Measurements from ENCODE around the gene PDAP1. TPM values are rescaled to one million over a fixed set of nuclear protein-coding genes. Genes with fewer than 3 reads are reported as not detected.

PDAP1 gene
- total and polyA plus RNA-seq, 2 of the 8 experiments (the other 6 are each of a cell fraction or from before 2014, with no cell fraction given), result 26.6 to 169 TPM

DNA sequence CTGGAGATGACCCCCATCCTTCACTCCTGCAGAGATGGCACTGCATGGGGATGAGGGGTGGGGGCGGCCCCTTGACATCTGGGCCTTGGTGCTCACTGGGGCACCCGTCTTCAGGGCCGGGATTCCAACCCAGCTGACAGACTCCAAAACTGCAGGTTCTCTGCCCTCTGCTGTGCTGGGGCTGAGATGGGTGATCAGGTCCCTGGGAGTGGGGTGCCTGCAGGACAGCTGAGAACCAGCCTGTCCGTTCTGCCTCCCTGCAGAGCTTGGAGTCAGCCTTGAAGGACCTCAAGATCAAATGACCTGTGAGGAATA is 14.3 kb downstream of the PDAP1 start:
- Histone ChIP-seq H2BK12ac (ENCODE audit: low read depth, low read length) (no peak overlapping the region), H4K8ac (ENCODE audit: extremely low read depth, insufficient read depth, low read length) (no peak overlapping the region), H3K27me3 (replicated peaks in 1 of 4; ENCODE audit: control insufficient read depth in 3 of 4, extremely low read depth in 1 of 4, insufficient read depth in 3 of 4, low read length in 3 of 4) (no peaks in the 10 kb centered on the region), H3K9ac (replicated peaks in 1 of 4; ENCODE audit: extremely low read depth in 1 of 4, low read depth in 3 of 4, low read length in 3 of 4) (no peak overlapping the region), H3K4me2 (ENCODE audit: insufficient read depth in 1 of 2, low read depth in 2 of 2, low read length in 2 of 2) (peak overlapping the region in 1 of 2 experiments; percentile 55; a peak in 1 of 4 replicates), H3K14ac (ENCODE audit: insufficient read length) (no peak overlapping the region), H2AK5ac (ENCODE audit: low read depth, low read length) (no peak overlapping the region), H3K56ac (replicated peaks; ENCODE audit: insufficient read length, low read depth, low read length) (no peak overlapping the region), H3K4me3 (ENCODE audit: extremely low read depth in 1 of 4, insufficient read depth in 2 of 4, low read depth in 3 of 4, low read length in 4 of 4) (peak overlapping the region in 1 of 4 experiments; percentile 70; a peak in 1 of 8 replicates), H3K4me1 (replicated peaks in 1 of 4; ENCODE audit: control insufficient read depth in 3 of 4, insufficient read depth in 4 of 4, low read length in 3 of 4) (peaks cover 2 to 12% (median 5%) of the 10 kb centered on the region in 4 experiments; a peak in 6 of 7 replicates), H2AFZ (ENCODE audit: low read length) (no peak overlapping the region), H4K5ac (ENCODE audit: insufficient read length, low read depth, low read length) (no peak overlapping the region), H3K79me2 (ENCODE audit: control insufficient read depth in 1 of 2, insufficient read depth in 2 of 2, low read length in 2 of 2) (no peaks in the 10 kb centered on the region), H3K18ac (ENCODE audit: extremely low read depth, low read length) (no peak overlapping the region), H3K27ac (ENCODE audit: low read depth, low read length) (no peak overlapping the region), H3K9me3 (ENCODE audit: insufficient read depth in 2 of 2, low read depth in 1 of 2, low read length in 1 of 2) (no peaks in the 10 kb centered on the region), H4K20me1 (replicated peaks in 1 of 2; ENCODE audit: control insufficient read depth in 1 of 2, insufficient read depth in 2 of 2, low read length in 2 of 2) (peaks cover 10 to 18% of the 10 kb centered on the region in 2 experiments), H2BK15ac (ENCODE audit: low read length) (no peak overlapping the region), H3K36me3 (ENCODE audit: control insufficient read depth in 2 of 4, insufficient read depth in 4 of 4, low read length in 3 of 4) (peaks cover 12 to 63% (median 31%) of the 10 kb centered on the region in 4 experiments), H2BK20ac (ENCODE audit: low read length) (no peak overlapping the region), H4K91ac (replicated peaks; ENCODE audit: insufficient read length, low read length) (no peak overlapping the region), H2BK5ac (ENCODE audit: low read depth, low read length) (no peak overlapping the region), H3K4ac (replicated peaks; ENCODE audit: insufficient read length, low read depth, low read length) (peak overlapping the region; percentile 44), H3K23ac (ENCODE audit: insufficient read length) (no peak overlapping the region), H2BK120ac (replicated peaks; ENCODE audit: low read depth, low read length) (no peak overlapping the region), H3K79me1 (ENCODE audit: low read depth, low read length) (no peaks in the 10 kb centered on the region), H3K23me2 (ENCODE audit: low read depth, low read length) (peaks cover 4% of the 10 kb centered on the region; the same call in 1 of the 2 replicates)
- DNase-seq (ENCODE audit: low read depth in 1 of 2, low spot score in 2 of 2), result no peak
- TF ChIP-seq POLR2A (IDR thresholded peaks at IDR 0.05; ENCODE audit: control extremely low read depth in 1 of 2, low read depth in 2 of 2, low read length in 2 of 2), result peak in 1 of 2 experiments; percentile 47; a peak in 1 of 3 replicates
- no peak for TF ChIP-seq SP4 (IDR thresholded peaks at IDR 0.05; ENCODE audit: low read length)
- FAIRE-seq, result no peak
- 90% methylated on average over 4 of the region's 4 CpGs; no CpG with 5 or more reads in 1 of the 2 experiments for WGBS, 2 experiments (ENCODE audit: extremely low coverage in 1 of 2, insufficient coverage in 1 of 2, insufficient read length in 1 of 2, insufficient replicate concordance in 2 of 2, low coverage in 1 of 2, low lambda C conversion rate in 2 of 2, missing lambda C conversion rate in 1 of 2)
- ChIA-PET POLR2A (ENCODE audit: partially characterized antibody) (interaction anchor here (0.8 to 7.9 kb wide), 18 partner anchors 11 to 65 kb away, joined by 3 to 150 read pairs (median 4); partner anchors contain the start of genes ARPC1B, BUD31, CPSF4 and PDAP1), CTCF (ENCODE audit: partially characterized antibody) (interaction anchor here (1.1 to 7.1 kb wide), 8 partner anchors 15 to 89 kb away, joined by 3 to 40 read pairs (median 5); no protein-coding TSS in a partner anchor)
